SK-N-SH (cell line): ENCODE results near the gene FAM240A.

Experiments used
- CHD2 ChIP-seq: fragments of 150-350 bp; IDR thresholded peaks from 2 replicates; pipeline ENCODE4 v1.6.1; 2018; ENCODE audit warnings: low read length; ENCODE audit not compliant: partially characterized antibody
- ELF1 ChIP-seq: IDR thresholded peaks from 2 replicates; pipeline ENCODE4 v1.4.0; 2012
- EP300 ChIP-seq, 2 experiments: IDR thresholded peaks; 2 replicates each; pipeline versions ENCODE4 v1.4.0 to v1.6.1; 2012; ENCODE audit warnings: borderline replicate concordance in 1 of 2, low read depth in 1 of 2, low read length in 1 of 2
- EZH2phosphoT487 ChIP-seq: fragments of 200-600 bp; sonication (generic); IDR thresholded peaks from 2 replicates; pipeline ENCODE4 v1.6.1; 2017; ENCODE audit warnings: low read depth, mixed run types, mild to moderate bottlenecking, antibody characterized with exemption, moderate library complexity, borderline replicate concordance
- GABPA ChIP-seq: IDR thresholded peaks from 2 replicates; pipeline ENCODE4 v1.4.0; 2012; ENCODE audit warnings: low read depth, mild to moderate bottlenecking
- POLR2AphosphoS5 ChIP-seq: IDR thresholded peaks from 2 replicates; pipeline ENCODE4 v1.6.1; 2012; ENCODE audit warnings: low read depth, low read length
- YY1 ChIP-seq: IDR thresholded peaks from 2 replicates; pipeline ENCODE4 v1.4.0; 2012; ENCODE audit warnings: low read depth, mild to moderate bottlenecking
- TF ChIP-seq, protein P1 (sequence below): fragments of 200-600 bp; sonication (generic); IDR thresholded peaks from 2 replicates; pipeline ENCODE4 v1.6.1; 2017; ENCODE audit warnings: antibody characterized with exemption, mild to moderate bottlenecking, moderate library complexity
- TF ChIP-seq, protein P2 (sequence below): IDR thresholded peaks from 2 replicates; pipeline ENCODE4 v1.4.0; 2012; ENCODE audit warnings: low read depth
- TF ChIP-seq, protein P3 (sequence below): IDR thresholded peaks from 2 replicates; pipeline ENCODE4 v1.6.1; 2012; ENCODE audit warnings: mild to moderate bottlenecking, low read depth, low read length, moderate library complexity

DNA sequence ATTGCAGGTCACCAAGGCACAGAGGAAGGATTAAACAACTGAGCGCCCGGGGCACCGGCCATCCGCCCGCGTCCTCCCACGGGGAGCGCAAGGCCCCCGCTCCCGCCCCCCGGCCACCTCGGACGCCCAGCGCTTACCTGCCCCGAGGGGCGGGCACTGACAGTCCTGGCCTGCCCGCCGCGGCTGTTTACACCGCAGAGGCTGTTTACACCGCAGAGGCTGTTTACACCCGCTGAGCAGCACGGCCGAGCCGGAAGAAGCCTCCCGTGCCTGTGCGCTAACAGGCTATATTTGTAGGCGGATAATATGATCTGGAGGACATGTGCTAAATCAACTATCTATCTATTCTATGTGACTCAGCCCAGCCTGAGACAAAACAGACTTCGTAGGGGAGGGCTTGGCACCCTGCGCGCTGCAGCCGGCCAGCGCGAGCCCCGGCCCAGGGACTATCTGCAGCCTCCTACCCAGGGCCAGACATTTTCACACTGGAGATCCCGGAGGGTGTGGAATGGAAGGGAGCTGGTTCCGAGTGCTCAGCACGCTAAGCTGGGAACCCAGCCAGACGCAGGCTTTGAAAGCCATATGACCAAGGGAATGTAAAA lies 46.2 kb upstream of the FAM240A start, which contains the start of gene LRRC2:
- TF ChIP-seq, protein P1, sequence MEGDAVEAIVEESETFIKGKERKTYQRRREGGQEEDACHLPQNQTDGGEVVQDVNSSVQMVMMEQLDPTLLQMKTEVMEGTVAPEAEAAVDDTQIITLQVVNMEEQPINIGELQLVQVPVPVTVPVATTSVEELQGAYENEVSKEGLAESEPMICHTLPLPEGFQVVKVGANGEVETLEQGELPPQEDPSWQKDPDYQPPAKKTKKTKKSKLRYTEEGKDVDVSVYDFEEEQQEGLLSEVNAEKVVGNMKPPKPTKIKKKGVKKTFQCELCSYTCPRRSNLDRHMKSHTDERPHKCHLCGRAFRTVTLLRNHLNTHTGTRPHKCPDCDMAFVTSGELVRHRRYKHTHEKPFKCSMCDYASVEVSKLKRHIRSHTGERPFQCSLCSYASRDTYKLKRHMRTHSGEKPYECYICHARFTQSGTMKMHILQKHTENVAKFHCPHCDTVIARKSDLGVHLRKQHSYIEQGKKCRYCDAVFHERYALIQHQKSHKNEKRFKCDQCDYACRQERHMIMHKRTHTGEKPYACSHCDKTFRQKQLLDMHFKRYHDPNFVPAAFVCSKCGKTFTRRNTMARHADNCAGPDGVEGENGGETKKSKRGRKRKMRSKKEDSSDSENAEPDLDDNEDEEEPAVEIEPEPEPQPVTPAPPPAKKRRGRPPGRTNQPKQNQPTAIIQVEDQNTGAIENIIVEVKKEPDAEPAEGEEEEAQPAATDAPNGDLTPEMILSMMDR, result no peak
- TF ChIP-seq EZH2phosphoT487, result no peak
- no peak for TF ChIP-seq GABPA
- TF ChIP-seq, protein P2, sequence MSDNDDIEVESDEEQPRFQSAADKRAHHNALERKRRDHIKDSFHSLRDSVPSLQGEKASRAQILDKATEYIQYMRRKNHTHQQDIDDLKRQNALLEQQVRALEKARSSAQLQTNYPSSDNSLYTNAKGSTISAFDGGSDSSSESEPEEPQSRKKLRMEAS, result peak; percentile 69
- TF ChIP-seq POLR2AphosphoS5, result no peak
- peak; percentile 14 to 31; a peak in 1 of 4 replicates for TF ChIP-seq EP300 (IDR thresholded peaks at IDR 0.05; ENCODE audit: borderline replicate concordance in 1 of 2, low read depth in 1 of 2, low read length in 1 of 2)
- TF ChIP-seq CHD2, result peak; percentile 61
- TF ChIP-seq ELF1, result no peak
- no peak for TF ChIP-seq YY1
- TF ChIP-seq, protein P3, sequence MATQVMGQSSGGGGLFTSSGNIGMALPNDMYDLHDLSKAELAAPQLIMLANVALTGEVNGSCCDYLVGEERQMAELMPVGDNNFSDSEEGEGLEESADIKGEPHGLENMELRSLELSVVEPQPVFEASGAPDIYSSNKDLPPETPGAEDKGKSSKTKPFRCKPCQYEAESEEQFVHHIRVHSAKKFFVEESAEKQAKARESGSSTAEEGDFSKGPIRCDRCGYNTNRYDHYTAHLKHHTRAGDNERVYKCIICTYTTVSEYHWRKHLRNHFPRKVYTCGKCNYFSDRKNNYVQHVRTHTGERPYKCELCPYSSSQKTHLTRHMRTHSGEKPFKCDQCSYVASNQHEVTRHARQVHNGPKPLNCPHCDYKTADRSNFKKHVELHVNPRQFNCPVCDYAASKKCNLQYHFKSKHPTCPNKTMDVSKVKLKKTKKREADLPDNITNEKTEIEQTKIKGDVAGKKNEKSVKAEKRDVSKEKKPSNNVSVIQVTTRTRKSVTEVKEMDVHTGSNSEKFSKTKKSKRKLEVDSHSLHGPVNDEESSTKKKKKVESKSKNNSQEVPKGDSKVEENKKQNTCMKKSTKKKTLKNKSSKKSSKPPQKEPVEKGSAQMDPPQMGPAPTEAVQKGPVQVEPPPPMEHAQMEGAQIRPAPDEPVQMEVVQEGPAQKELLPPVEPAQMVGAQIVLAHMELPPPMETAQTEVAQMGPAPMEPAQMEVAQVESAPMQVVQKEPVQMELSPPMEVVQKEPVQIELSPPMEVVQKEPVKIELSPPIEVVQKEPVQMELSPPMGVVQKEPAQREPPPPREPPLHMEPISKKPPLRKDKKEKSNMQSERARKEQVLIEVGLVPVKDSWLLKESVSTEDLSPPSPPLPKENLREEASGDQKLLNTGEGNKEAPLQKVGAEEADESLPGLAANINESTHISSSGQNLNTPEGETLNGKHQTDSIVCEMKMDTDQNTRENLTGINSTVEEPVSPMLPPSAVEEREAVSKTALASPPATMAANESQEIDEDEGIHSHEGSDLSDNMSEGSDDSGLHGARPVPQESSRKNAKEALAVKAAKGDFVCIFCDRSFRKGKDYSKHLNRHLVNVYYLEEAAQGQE, result no peak
